OCI-LY3 (cell line): ENCODE results near the gene MTMR1.

Source experiments
- EZH2phosphoT487 ChIP-seq: fragments of 200-600 bp; shearing (Covaris generic); IDR thresholded peaks from 2 replicates; pipeline ENCODE4 v1.6.1; 2018; ENCODE audit warnings: antibody characterized with exemption, mixed run types, low read depth
- TF ChIP-seq, protein P1 (sequence below): fragments of 200-600, 300-600 bp; sonication (generic); IDR thresholded peaks from 2 replicates; pipeline ENCODE4 v1.5.1; 2014; ENCODE audit warnings: antibody characterized with exemption, low read length, low read depth

DNA sequence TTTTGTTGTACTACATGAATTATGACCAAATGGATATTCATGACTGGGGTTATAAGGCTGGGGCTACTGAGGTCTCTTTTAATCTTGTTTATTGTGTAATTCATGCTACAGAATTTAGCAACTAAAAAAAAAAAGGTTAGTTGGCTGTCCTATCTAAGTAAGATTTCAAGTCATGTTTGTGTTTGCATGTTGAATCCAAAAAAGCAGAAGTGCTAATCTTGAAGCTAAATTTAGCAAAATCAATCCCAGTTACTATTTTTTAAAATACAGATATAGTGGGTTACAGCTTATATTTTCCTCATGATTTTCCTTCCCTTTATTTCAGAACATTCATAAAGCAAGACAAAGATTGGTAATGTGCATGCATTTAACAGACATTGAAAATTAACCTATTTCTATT is 19.4 kb downstream of the MTMR1 start:
- TF ChIP-seq, protein P1, sequence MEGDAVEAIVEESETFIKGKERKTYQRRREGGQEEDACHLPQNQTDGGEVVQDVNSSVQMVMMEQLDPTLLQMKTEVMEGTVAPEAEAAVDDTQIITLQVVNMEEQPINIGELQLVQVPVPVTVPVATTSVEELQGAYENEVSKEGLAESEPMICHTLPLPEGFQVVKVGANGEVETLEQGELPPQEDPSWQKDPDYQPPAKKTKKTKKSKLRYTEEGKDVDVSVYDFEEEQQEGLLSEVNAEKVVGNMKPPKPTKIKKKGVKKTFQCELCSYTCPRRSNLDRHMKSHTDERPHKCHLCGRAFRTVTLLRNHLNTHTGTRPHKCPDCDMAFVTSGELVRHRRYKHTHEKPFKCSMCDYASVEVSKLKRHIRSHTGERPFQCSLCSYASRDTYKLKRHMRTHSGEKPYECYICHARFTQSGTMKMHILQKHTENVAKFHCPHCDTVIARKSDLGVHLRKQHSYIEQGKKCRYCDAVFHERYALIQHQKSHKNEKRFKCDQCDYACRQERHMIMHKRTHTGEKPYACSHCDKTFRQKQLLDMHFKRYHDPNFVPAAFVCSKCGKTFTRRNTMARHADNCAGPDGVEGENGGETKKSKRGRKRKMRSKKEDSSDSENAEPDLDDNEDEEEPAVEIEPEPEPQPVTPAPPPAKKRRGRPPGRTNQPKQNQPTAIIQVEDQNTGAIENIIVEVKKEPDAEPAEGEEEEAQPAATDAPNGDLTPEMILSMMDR = no peak
- TF ChIP-seq EZH2phosphoT487 = no peak
